H54 (cell line): Measurements from ENCODE around the gene UBE2O.
"Not testable (repeated sequence)": the region's sequence is repeated elsewhere in the genome, so short reads cannot be mapped to it uniquely, and the experiment has no call there.

Experiments
- DNase-seq: peaks from one replicate; pipeline ENCODE4 v3.0.0; 2011; ENCODE audit warnings: low spot score, mixed read lengths; ENCODE audit not compliant: insufficient read length
- FAIRE-seq: peaks from 3 replicates; lab custom pipeline; 2011; peaks lifted over from hg19 to GRCh38; lab: Jason Lieb, UNC
- POLR2A ChIP-seq: IDR thresholded peaks from 2 replicates; pipeline ENCODE4 v1.6.1; 2011; ENCODE audit warnings: low read depth, mild to moderate bottlenecking, low read length

Gene UBE2O

DNA sequence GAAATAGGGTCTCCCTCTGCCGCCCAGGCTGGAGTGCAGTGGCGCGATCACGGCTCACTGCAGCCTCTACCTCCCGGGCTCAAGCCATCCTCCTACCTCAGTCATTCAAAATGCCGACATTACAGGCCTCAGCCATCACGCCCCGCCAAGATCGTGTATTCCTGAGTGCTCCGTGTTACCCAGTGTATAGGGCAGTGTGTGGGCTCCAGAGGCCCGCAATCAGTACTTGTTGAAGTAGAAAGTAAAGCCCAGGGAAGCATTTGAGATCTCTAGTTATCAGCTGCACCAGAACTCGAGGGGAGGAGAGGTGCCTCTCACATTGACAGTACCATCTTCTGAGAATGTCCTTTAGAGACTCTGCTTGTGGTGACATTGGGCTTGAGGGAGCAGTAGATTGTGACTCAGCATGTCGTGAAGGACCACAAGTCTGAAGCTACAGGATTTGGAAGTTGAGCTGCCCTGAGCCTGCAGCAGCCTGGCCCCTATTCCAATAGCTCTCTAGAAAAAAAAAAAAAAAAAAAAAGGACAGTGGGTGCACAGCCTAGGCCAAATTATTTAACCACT is 98.1 kb downstream of the UBE2O start:
- no peak for TF ChIP-seq POLR2A
- no peak for FAIRE-seq
- no peak for DNase-seq

DNA sequence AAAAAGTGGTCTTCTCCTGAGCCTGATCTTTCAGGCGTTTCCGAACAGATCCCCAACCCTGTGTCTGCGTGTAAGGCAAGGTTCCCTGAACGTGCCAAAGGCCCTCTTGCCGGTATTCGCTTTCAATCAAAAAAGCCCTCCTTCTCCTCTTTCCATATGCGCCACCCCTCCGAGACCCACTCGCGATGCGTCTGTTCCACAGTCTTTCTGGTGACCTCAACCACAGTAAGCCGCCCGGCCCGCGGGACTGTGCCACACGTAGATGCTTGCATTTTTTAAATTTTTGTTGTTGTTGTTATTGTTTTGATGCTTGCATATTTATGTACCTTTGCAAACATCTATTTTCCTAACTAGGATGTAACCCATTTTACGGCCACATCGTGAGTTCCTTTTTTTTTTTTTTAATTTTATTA is 98.6 kb downstream of the UBE2O start:
- FAIRE-seq: no peak
- DNase-seq: no peak
- no peak for TF ChIP-seq POLR2A

DNA sequence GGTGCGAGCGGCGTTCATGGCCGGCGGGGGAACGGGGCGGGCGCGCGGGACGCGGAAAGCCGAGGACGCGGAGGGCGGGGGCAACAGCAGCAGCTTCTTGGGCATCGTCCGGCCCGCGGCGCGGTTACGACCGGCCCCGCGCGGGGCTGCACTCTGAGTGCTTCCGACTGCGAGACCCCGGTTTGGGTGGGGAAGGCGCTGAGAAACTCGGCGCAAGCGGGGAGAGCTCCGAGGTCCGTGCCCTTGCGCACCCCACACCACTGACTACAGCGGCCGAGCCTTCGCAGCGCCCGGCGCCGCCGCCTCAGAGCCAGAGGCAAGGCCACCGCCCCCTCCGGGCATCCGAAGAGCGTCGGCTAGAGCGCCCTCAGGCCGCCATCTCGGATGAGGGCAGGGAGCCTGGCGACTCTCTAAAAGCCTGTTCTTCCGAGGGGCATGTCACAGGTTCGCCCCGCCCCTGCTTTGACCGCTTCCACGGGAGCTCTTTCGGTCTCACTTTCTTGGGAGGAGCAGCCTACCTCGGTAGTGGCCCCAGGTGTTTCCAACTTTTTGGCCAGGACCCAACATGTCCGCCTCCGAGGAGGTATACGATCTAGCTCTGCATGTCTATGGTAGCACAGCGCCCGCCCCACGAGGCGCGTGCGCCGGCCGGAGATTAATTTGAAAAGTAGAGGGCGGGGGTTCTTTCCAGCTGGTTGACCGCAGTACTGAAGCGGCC is 99.2 kb downstream of the UBE2O start, which contains the start of gene PRPSAP1:
PRPSAP1 (minus strand) TSS at position 318 of the 718 bp plus-strand sequence; CDS start at position 105, 213 bp downstream.
- peak; percentile 82 for DNase-seq
- TF ChIP-seq POLR2A: peak; percentile 99
- no peak for FAIRE-seq

DNA sequence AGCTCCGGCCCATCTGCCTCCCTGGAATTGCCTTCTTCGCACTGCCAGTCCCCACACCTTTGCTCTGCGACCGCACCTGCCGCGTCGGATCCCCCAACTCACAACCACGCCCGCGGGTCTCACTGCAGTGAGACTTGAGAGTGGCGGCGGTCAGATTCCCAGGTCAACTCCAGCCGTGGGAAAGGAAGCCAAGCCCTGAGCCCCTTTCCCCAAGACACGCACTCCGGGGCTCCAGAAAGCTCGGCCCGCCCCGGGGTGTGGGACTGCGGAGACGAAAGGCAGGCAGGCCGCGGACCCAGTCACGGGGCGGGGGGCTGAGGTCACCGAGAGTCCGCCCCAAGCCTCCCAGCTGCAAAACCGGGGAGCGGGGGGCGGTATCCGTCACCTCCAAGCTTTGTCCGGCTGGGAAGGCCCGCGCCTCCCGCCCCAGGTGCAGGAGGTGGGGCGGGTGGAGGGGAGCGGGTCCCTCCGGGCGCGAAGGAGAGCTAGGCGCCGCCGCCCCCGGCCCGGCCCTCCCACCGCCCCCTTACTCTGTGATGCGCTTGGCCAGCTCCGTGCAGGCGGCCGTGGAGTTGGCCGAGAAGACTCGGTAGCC is 99.9 kb downstream of the UBE2O start:
- FAIRE-seq: no peak
- DNase-seq: peak; percentile 41
- TF ChIP-seq POLR2A: no peak

DNA sequence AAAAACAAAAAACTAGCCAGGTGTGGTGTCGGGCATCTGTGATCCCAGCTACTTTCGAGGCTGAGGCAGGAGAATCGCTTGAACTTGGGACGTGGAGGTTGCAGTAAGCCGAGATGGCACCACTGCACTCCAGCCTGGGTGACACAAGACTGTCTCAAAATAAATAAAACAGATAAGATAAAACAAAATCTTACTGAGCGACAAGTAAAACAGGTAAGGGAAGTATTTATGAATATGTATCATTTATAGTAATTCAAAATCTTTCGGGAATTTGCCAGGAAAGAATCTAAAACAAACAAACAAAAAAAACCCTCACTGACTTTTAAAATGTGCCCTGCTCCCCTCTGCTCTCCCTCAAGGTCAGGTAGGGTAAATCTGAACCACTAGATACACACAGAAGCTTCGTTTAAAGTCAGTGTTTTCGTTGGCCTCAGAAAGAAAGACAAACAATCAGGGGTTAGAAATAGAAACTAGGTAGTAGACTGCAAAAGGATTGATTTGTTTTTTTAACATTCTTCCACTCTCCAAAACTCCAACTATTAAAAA is 101.4 kb downstream of the UBE2O start:
- no peak for TF ChIP-seq POLR2A
- FAIRE-seq (no peak), DNase-seq (no peak)

DNA sequence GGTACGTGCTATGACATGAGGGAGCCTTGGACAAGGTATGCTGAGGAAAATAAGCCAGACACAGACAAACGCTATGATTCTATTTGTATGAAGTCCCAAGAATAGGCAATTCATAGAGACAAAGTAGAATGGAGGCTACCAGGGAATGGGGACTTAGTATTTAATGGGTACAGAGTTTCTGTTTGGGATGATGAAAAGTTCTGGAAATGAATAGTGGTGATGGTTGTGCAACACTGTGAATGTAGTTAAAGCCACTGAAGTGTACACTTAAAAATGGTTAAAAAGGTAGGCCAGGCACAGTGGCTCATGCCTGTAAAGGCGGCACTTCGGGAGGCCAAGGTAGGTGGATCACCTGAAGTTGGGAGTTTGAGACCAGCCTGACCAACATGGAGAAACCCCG is 102.5 kb downstream of the UBE2O start:
- FAIRE-seq: no peak
- no peak for TF ChIP-seq POLR2A

DNA sequence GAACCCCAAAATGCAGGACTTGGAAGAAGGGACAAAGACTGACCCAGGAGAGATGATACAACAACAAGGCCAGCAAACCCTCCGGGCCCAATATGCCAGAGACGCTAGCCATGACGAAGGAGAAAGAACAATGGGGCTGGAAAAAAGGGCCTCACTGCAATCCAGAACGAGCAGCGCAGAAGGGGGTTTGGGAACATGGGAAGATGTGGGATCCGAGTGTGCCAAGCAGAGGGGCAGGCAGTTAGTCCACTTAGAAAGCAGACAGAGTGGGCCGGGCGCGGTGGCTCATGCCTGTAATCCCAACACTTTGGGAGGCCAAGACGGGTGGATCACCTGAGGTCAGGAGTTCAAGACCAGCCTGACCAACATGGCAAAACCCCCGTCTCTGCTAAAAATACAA is 106.0 kb downstream of the UBE2O start:
- not testable (repeated sequence) for FAIRE-seq, DNase-seq

More for the DNA sequence above, 102.5 kb downstream of the UBE2O start:
- DNase-seq: no peak

DNA sequence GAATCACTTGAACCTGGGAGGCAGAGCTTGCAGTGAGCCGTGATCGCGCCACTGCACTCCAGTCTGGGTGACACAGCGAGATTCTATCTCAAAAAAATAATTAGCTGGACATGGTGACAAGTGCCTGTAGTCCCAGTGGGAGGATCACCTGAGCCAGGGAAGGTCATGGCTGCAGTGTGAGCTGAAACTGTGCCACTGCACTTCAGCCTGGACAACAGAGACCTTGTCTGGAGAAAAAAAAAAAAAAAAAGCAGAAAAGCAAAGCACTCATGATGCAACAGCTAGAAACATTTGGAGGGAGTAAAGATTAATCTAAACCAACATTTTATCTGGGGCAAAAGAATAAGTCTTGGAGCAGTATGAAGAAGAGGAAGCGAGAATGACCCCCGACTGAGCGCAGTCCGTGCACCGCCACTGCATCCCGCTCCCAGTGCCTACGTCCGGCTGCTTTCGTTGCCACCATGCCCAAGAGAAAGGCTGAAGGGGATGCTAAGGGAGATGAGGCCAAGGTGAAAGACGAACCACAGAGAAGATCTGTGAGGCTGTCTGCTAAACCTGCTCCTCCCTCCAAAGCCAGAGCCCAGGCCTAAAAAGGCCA is 107.5 kb downstream of the UBE2O start:
- FAIRE-seq (no peak), DNase-seq (no peak)
- no peak for TF ChIP-seq POLR2A

DNA sequence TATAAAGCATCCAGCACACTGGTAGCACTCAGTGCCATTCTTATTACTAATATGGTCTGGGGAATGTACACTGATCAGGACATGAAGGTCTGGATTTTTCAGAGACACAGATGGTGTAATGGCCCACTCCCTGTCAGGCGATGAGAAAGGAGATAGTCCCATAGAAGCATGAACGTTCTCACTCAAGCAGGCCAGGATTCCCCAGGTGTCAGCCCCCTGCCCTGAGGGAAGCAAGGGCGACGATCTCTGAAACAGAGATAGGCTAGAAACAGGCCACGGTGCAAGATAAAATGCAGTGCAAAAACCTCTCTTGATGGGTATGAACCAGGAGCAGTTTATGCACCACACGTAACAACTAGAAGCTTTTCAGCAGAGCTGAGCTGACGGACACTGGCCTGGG is 109.8 kb downstream of the UBE2O start:
- no peak for DNase-seq
- TF ChIP-seq POLR2A: no peak
- no peak for FAIRE-seq

DNA sequence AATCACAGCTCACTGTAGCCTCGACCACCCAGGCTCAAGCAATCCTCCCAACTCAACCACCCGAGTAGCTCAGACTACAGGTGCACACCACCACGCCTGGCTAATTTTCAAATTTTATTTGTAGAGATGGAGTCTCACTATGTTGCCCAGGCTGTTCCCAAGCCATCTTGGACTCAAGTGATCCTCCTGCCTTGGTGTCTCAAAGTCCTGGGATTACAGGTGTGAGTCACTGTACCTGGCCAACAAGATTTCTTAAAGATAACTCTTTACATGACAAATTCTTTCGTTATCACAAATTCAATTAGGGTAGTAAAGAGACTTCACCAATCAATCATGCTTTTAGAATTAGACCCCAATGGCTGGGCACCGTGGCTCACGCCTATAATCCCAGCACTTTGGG is 111.7 kb downstream of the UBE2O start:
- no peak for TF ChIP-seq POLR2A
- no peak for FAIRE-seq

More for the DNA sequence above, 111.7 kb downstream of the UBE2O start:
- no peak for DNase-seq
